Astrocyte (in vitro differentiated cells and primary cell): Measurements from ENCODE around the gene B3GNT5.

Source experiments
- EZH2 ChIP-seq: IDR thresholded peaks from 2 replicates; pipeline ENCODE4 v1.6.1; 2012; ENCODE audit warnings: mild to moderate bottlenecking, low read length, inconsistent platforms; ENCODE audit not compliant: insufficient read depth
- TF ChIP-seq, protein P1 (sequence below): IDR thresholded peaks from 2 replicates; pipeline ENCODE4 v1.5.1; 2011; ENCODE audit warnings: low read depth, mild to moderate bottlenecking, inconsistent platforms, low read length, moderate library complexity; ENCODE audit not compliant: insufficient read depth

- no peak for TF ChIP-seq EZH2
- TF ChIP-seq, protein P1, sequence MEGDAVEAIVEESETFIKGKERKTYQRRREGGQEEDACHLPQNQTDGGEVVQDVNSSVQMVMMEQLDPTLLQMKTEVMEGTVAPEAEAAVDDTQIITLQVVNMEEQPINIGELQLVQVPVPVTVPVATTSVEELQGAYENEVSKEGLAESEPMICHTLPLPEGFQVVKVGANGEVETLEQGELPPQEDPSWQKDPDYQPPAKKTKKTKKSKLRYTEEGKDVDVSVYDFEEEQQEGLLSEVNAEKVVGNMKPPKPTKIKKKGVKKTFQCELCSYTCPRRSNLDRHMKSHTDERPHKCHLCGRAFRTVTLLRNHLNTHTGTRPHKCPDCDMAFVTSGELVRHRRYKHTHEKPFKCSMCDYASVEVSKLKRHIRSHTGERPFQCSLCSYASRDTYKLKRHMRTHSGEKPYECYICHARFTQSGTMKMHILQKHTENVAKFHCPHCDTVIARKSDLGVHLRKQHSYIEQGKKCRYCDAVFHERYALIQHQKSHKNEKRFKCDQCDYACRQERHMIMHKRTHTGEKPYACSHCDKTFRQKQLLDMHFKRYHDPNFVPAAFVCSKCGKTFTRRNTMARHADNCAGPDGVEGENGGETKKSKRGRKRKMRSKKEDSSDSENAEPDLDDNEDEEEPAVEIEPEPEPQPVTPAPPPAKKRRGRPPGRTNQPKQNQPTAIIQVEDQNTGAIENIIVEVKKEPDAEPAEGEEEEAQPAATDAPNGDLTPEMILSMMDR, result no peak
Observed at GRCh38 chr3:183261151-183261724, 8.2 kb downstream of the B3GNT5 start.
